Right kidney (tissue), 1 donor: ENCODE data around the gene IFITM10.

ENCODE experiments used
- DNase-seq: peaks from one replicate; pipeline ENCODE4 v3.0.0-alpha.2; 2016

Gene IFITM10

GRCh38 chr11:1763796-1764661 lies 13.6 kb upstream of the IFITM10 start, which contains the start of gene CTSD:
Gene CTSD (minus strand): TSS chr11:1763927. CDS start chr11:1763859, 68 bp downstream.
- DNase-seq: peak; percentile 82

GRCh38 chr11:1763336-1763795 lies 13.0 kb upstream of the IFITM10 start:
- no peak for DNase-seq

GRCh38 chr11:1762537-1763302 lies 12.3 kb upstream of the IFITM10 start:
- no peak for DNase-seq

- no peak for DNase-seq
Measured at GRCh38 chr11:1761857-1762536, 11.6 kb upstream of the IFITM10 start.

- DNase-seq: no peak
Measured at GRCh38 chr11:1761110-1761856, 10.9 kb upstream of the IFITM10 start.

- DNase-seq: no peak
Measured at GRCh38 chr11:1760351-1761109, 10.1 kb upstream of the IFITM10 start.

- no peak for DNase-seq
Measured at GRCh38 chr11:1759851-1760220, 9.4 kb upstream of the IFITM10 start.

GRCh38 chr11:1759151-1759850 lies 8.9 kb upstream of the IFITM10 start:
- no peak for DNase-seq

- no peak for DNase-seq
Measured at GRCh38 chr11:1758611-1759150, 8.3 kb upstream of the IFITM10 start.

- DNase-seq: no peak
Measured at GRCh38 chr11:1757861-1758610, 7.6 kb upstream of the IFITM10 start.

- DNase-seq: no peak
Measured at GRCh38 chr11:1756791-1757771, 6.7 kb upstream of the IFITM10 start.

- DNase-seq: peak; percentile 47
Measured at GRCh38 chr11:1755692-1756561, 5.5 kb upstream of the IFITM10 start.

GRCh38 chr11:1755344-1755691 lies 4.9 kb upstream of the IFITM10 start:
- DNase-seq: no peak

GRCh38 chr11:1754376-1755150 lies 4.2 kb upstream of the IFITM10 start:
- DNase-seq: no peak

GRCh38 chr11:1753929-1754305 lies 3.5 kb upstream of the IFITM10 start:
- DNase-seq: no peak

GRCh38 chr11:1753229-1753928 lies 3.0 kb upstream of the IFITM10 start:
- DNase-seq: no peak
